Smooth muscle cell (in vitro differentiated cells): ENCODE results near the gene ERC2. TPM values are rescaled to one million over a fixed set of nuclear protein-coding genes. Genes with fewer than 3 reads are reported as not detected.
A peak's percentile ranks its signal among the peaks of the same experiment; 100 is the strongest.

ENCODE experiments used
- DNase-seq: peaks from one replicate; lab custom pipeline; 2025; ENCODE audit not compliant: unreplicated experiment; lab: John Stamatoyannopoulos, UW
- H2AFZ ChIP-seq: fragments of 200-600 bp; sonication (generic); 2 replicates; pipeline ENCODE4 v1.6.0; 2016; ENCODE audit warnings: antibody characterized with exemption, low read depth, mild to moderate bottlenecking
- H3F3A ChIP-seq: fragments of 200-600 bp; sonication (generic); 2 replicates; pipeline ENCODE4 v1.6.0; 2017; ENCODE audit warnings: antibody characterized with exemption, low read depth
- H3K27ac ChIP-seq: fragments of 200-600 bp; sonication (generic); 2 replicates; pipeline ENCODE4 v1.5.1; 2016; ENCODE audit warnings: low read depth, mild to moderate bottlenecking
- H3K27me3 ChIP-seq: fragments of 200-600 bp; sonication (generic); 2 replicates; pipeline ENCODE4 v1.6.1; 2016; ENCODE audit warnings: low read depth, mild to moderate bottlenecking
- H3K36me3 ChIP-seq: fragments of 200-600 bp; sonication (generic); 2 replicates; pipeline ENCODE4 v1.5.1; 2016; ENCODE audit warnings: low read depth
- H3K4me1 ChIP-seq: fragments of 200-600 bp; sonication (generic); 2 replicates; pipeline ENCODE4 v1.5.1; 2016; ENCODE audit warnings: low read depth
- H3K4me2 ChIP-seq: fragments of 200-600 bp; sonication (generic); 2 replicates; pipeline ENCODE4 v1.6.0; 2016; ENCODE audit warnings: mild to moderate bottlenecking
- H3K4me3 ChIP-seq: fragments of 200-600 bp; sonication (generic); 2 replicates; pipeline ENCODE4 v1.5.1; 2016; ENCODE audit warnings: mild to moderate bottlenecking
- H3K79me2 ChIP-seq: fragments of 200-600 bp; sonication (generic); 2 replicates; pipeline ENCODE4 v1.6.0; 2016; ENCODE audit warnings: low read depth, mild to moderate bottlenecking
- H3K9ac ChIP-seq: fragments of 200-600 bp; sonication (generic); 2 replicates; pipeline ENCODE4 v1.6.0; 2016; ENCODE audit warnings: low read depth
- H3K9me3 ChIP-seq: fragments of 200-600 bp; sonication (generic); replicated peaks from 2 replicates; pipeline ENCODE4 v1.5.1; 2016; ENCODE audit warnings: low read depth
- H4K20me1 ChIP-seq: fragments of 200-600 bp; sonication (generic); 2 replicates; pipeline ENCODE4 v1.6.0; 2016; ENCODE audit warnings: low read depth
- WGBS: methylation state at CpG from one replicate; pipeline ENCODE4 v1.1.7; 2016; ENCODE audit warnings: low lambda C conversion rate; 5-methylcytosine and 5-hydroxymethylcytosine counted together
- polyA plus RNA-seq: library from polyadenylated mRNA; unstranded; fragments of >200 nt; fragmentation: Nextera tagmentation; extraction: Ambion mirVana; gene quantifications from 2 replicates; pipeline ENCODE4 v1.2.1, GENCODE V29; 2016
- total RNA-seq: library from RNA; depleted of rRNA; stranded (reverse); fragments of >200 nt; gene quantifications from 2 replicates; pipeline ENCODE4 v1.2.3, GENCODE V29; 2014
- TF ChIP-seq, protein P1 (sequence below): fragments of 200-600 bp; sonication (generic); IDR thresholded peaks from 2 replicates; pipeline ENCODE4 v1.5.1; 2017; ENCODE audit warnings: borderline replicate concordance, mild to moderate bottlenecking, antibody characterized with exemption; ENCODE audit not compliant: insufficient read depth, poor library complexity, severe bottlenecking

Gene ERC2
- total and polyA plus RNA-seq, 2 experiments from 2014 or later = 1.1 TPM; not detected in 1

DNA sequence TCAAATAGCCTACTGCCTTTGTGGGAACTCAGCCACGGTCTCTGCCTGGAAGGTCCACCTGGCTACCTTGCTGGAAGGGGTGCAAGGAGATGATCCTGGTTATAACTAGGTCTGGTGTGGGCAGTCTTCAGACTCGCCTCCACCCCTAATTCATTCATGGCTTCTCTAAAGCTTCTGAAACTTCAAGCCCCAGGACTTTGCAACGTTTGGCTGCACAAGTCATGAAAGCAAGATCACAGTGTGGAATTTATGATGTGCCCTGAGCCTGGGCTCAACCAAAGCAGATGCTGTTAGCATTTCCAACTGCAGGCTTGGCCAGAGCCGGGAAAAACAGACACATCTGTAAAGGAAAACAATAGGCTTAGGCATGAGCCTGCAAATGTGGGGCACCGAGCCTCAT lies 780.7 kb downstream of the ERC2 start:
- Histone ChIP-seq H3K4me1 (peaks cover 18% of the 10 kb centered on the region), H3K9ac (no peak overlapping the region), H3F3A (peaks cover 5% of the 10 kb centered on the region), H3K4me3 (no peak overlapping the region), H3K4me2 (peak overlapping the region; percentile 21), H3K79me2 (no peaks in the 10 kb centered on the region), H4K20me1 (no peaks in the 10 kb centered on the region), H2AFZ (no peak overlapping the region), H3K9me3 (no peaks in the 10 kb centered on the region), H3K27me3 (no peaks in the 10 kb centered on the region), H3K36me3 (no peaks in the 10 kb centered on the region), H3K27ac (no peak overlapping the region)
- TF ChIP-seq, protein P1, sequence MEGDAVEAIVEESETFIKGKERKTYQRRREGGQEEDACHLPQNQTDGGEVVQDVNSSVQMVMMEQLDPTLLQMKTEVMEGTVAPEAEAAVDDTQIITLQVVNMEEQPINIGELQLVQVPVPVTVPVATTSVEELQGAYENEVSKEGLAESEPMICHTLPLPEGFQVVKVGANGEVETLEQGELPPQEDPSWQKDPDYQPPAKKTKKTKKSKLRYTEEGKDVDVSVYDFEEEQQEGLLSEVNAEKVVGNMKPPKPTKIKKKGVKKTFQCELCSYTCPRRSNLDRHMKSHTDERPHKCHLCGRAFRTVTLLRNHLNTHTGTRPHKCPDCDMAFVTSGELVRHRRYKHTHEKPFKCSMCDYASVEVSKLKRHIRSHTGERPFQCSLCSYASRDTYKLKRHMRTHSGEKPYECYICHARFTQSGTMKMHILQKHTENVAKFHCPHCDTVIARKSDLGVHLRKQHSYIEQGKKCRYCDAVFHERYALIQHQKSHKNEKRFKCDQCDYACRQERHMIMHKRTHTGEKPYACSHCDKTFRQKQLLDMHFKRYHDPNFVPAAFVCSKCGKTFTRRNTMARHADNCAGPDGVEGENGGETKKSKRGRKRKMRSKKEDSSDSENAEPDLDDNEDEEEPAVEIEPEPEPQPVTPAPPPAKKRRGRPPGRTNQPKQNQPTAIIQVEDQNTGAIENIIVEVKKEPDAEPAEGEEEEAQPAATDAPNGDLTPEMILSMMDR = no peak
- WGBS = 27% methylated on average over 5 of the region's 5 CpGs
- DNase-seq = no peak

DNA sequence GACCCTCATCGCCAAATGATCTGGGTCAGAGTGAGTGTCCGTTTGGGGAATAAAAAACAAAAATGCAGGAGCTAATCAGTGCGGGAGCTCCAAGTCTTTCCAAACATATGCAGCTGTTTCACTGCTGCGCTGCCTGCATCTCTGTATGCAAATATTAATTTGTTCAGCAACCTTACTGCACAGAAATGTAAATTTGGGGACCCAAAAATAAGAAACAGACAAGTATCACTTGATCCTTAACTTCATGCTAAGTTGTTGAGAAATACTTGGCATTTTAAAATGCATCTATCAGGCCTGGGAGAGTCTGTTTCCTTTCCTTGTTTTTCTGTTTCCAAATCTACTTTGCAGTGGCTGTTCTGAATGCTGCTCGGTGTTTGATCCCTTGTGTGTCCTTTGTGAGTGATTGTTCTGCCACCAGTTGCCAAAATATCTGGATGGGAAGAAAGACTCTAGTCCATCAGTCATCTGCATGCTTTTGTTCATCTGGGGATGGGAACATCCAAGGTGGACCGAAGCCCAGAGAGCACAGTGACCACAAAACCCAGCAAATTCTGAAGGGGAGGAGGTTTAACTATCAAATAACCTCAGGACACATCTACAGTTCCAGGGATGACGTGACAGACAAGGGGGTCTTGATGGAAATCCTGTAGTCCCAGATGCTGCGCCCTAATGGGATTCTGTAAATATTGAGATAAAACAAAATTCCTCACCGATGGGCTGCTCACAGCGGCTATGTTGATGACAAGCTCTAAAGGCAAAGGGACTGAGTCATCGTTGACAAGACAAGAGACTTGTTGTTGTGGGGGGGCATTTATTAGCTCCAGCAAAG lies 781.6 kb downstream of the ERC2 start:
- H3K27me3 ChIP-seq = no peaks in the 10 kb centered on the region
- peaks cover 5% of the 10 kb centered on the region for H3F3A ChIP-seq
- H3K27ac ChIP-seq = no peak overlapping the region
- TF ChIP-seq, protein P1 = no peak
- H4K20me1 ChIP-seq = no peaks in the 10 kb centered on the region
- peaks cover 18% of the 10 kb centered on the region for H3K4me1 ChIP-seq
- H3K4me3 ChIP-seq = no peak overlapping the region
- H3K9me3 ChIP-seq = no peaks in the 10 kb centered on the region
- no peaks in the 10 kb centered on the region for H3K36me3 ChIP-seq
- H3K79me2 ChIP-seq = no peaks in the 10 kb centered on the region
- H3K9ac ChIP-seq = no peak overlapping the region
- H3K4me2 ChIP-seq = peak overlapping the region; percentile 41
- H2AFZ ChIP-seq = no peak overlapping the region
- DNase-seq = no peak
- WGBS = 31% methylated on average over 11 of the region's 11 CpGs

DNA sequence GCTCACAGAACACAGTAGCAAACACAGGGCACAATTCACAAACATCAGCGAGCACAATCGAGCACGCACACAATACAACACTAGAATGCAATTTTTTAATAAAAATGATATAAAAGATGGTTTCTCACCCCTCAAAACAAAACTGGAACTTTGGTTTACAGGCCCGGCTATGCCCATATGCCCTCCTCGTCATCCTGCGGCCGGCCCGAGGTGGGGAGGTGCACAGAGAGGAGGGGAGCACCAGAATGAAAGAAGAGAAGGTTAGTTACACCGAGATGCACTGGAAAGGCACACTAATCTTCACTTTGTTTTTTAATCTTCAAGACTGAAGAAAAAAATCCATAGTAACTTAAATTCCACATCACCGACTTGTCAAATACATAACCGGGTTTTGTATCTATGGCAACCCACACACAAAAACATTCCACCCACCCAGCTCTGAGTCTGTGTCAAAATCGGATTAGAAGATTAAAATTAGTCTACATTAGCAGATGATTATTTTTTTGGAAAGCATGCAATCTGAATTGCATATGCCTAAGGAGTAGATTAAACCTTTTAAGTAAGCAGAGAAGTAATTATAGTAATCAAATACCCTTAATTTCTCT lies 784.5 kb downstream of the ERC2 start:
- no peak for DNase-seq
- peak overlapping the region; percentile 4 for H3K9ac ChIP-seq
- H3K27ac ChIP-seq = no peak overlapping the region
- H3K27me3 ChIP-seq = no peaks in the 10 kb centered on the region
- no peaks in the 10 kb centered on the region for H3K36me3 ChIP-seq
- TF ChIP-seq, protein P1 = no peak
- 84% methylated on average over 12 of the region's 12 CpGs for whole genome bisulfite sequencing
- no peak overlapping the region for H3K4me2 ChIP-seq
- H3K79me2 ChIP-seq = no peaks in the 10 kb centered on the region
- no peaks in the 10 kb centered on the region for H3K9me3 ChIP-seq
- no peak overlapping the region for H3K4me3 ChIP-seq
- H2AFZ ChIP-seq = no peak overlapping the region
- peaks cover 6% of the 10 kb centered on the region for H3K4me1 ChIP-seq
- peaks cover 5% of the 10 kb centered on the region for H3F3A ChIP-seq
- no peaks in the 10 kb centered on the region for H4K20me1 ChIP-seq
